ENCODE data around the gene RNPS1.

DNA sequence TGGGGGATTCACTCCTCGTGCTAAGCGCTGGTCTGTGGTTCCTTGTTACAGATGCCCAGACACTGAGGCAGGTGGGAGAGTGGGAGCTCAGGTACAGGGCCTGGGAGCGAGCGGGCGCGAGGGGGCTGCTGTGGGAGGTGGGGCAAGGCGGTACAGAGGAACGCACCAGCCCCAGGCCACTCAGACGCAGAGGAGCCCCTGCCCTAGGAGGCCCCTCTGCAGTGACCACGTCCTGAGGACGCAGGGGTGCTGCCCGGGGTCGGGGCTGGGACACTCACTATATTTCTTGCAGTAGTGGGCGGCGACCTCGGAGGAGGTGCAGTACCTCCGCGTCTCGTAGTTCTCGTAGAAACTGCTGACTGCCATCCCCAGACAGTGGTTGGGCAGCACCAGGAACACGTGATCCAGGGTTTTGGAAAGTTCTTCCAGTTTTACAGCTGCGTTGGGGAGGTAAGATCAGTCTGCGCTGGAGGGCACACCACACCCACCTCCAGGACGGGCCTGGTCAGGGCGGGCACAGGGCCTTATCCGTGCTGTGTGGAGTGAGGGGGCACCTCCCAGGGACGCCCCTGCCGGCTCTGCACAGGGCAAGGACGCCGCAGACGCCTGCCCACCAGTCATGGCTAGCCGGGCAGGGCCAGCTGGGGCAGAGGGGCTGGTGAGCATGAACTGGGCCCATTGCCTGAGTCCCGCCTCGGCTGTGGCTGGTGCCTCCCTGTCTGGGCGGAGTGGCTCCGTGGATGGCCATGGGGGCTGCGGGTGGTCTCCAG lies 16.3 kb upstream of the RNPS1 start:
- TF ChIP-seq, protein P1, sequence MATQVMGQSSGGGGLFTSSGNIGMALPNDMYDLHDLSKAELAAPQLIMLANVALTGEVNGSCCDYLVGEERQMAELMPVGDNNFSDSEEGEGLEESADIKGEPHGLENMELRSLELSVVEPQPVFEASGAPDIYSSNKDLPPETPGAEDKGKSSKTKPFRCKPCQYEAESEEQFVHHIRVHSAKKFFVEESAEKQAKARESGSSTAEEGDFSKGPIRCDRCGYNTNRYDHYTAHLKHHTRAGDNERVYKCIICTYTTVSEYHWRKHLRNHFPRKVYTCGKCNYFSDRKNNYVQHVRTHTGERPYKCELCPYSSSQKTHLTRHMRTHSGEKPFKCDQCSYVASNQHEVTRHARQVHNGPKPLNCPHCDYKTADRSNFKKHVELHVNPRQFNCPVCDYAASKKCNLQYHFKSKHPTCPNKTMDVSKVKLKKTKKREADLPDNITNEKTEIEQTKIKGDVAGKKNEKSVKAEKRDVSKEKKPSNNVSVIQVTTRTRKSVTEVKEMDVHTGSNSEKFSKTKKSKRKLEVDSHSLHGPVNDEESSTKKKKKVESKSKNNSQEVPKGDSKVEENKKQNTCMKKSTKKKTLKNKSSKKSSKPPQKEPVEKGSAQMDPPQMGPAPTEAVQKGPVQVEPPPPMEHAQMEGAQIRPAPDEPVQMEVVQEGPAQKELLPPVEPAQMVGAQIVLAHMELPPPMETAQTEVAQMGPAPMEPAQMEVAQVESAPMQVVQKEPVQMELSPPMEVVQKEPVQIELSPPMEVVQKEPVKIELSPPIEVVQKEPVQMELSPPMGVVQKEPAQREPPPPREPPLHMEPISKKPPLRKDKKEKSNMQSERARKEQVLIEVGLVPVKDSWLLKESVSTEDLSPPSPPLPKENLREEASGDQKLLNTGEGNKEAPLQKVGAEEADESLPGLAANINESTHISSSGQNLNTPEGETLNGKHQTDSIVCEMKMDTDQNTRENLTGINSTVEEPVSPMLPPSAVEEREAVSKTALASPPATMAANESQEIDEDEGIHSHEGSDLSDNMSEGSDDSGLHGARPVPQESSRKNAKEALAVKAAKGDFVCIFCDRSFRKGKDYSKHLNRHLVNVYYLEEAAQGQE (IDR thresholded peaks at IDR 0.05; ENCODE audit: low read depth, low read length) = no peak
- TF ChIP-seq, protein P2, sequence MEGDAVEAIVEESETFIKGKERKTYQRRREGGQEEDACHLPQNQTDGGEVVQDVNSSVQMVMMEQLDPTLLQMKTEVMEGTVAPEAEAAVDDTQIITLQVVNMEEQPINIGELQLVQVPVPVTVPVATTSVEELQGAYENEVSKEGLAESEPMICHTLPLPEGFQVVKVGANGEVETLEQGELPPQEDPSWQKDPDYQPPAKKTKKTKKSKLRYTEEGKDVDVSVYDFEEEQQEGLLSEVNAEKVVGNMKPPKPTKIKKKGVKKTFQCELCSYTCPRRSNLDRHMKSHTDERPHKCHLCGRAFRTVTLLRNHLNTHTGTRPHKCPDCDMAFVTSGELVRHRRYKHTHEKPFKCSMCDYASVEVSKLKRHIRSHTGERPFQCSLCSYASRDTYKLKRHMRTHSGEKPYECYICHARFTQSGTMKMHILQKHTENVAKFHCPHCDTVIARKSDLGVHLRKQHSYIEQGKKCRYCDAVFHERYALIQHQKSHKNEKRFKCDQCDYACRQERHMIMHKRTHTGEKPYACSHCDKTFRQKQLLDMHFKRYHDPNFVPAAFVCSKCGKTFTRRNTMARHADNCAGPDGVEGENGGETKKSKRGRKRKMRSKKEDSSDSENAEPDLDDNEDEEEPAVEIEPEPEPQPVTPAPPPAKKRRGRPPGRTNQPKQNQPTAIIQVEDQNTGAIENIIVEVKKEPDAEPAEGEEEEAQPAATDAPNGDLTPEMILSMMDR (IDR thresholded peaks at IDR 0.05) = no peak
- no peak for TF ChIP-seq TEAD4 (IDR thresholded peaks at IDR 0.05; ENCODE audit: borderline replicate concordance, insufficient read depth)
- no peak for TF ChIP-seq POLR2AphosphoS5 (IDR thresholded peaks at IDR 0.05; ENCODE audit: low read depth, low read length)
- no peak for TF ChIP-seq EP300 (IDR thresholded peaks at IDR 0.05; ENCODE audit: borderline replicate concordance in 1 of 2, low read depth in 1 of 2, low read length in 1 of 2)

Measured in SK-N-SH (cell line).